Embryonic facial prominence (tissue), 1 donor: ENCODE measurements around the gene AFAP1.

Source experiments
- DNase-seq: peaks from one replicate; pipeline ENCODE4 v3.0.0-alpha.2; 2016; ENCODE audit errors: extremely low spot score

Gene AFAP1

GRCh38 chr4:7819446-7819845 is 120.2 kb downstream of the AFAP1 start:
- DNase-seq: no peak

GRCh38 chr4:7818399-7818911 is 121.2 kb downstream of the AFAP1 start:
- DNase-seq: no peak

GRCh38 chr4:7817877-7818398 is 121.7 kb downstream of the AFAP1 start:
- DNase-seq: no peak

- DNase-seq: no peak
These were observed 122.9 kb downstream of the AFAP1 start for GRCh38 chr4:7816771-7817170.

- no peak for DNase-seq
These were observed 123.7 kb downstream of the AFAP1 start for GRCh38 chr4:7815981-7816380.

GRCh38 chr4:7815562-7815961 is 124.1 kb downstream of the AFAP1 start:
- DNase-seq: no peak

GRCh38 chr4:7814451-7814850 is 125.2 kb downstream of the AFAP1 start:
- no peak for DNase-seq

GRCh38 chr4:7813674-7814073 is 126.0 kb downstream of the AFAP1 start:
- DNase-seq: no peak

- DNase-seq: no peak
These were observed 126.7 kb downstream of the AFAP1 start for GRCh38 chr4:7812921-7813320.

GRCh38 chr4:7812231-7812857 is 127.3 kb downstream of the AFAP1 start:
- DNase-seq: no peak

- no peak for DNase-seq
These were observed 128.0 kb downstream of the AFAP1 start for GRCh38 chr4:7811536-7812191.

GRCh38 chr4:7810783-7811535 is 128.7 kb downstream of the AFAP1 start:
- DNase-seq: no peak

GRCh38 chr4:7808752-7809151 is 130.9 kb downstream of the AFAP1 start:
- no peak for DNase-seq

GRCh38 chr4:7808181-7808580 is 131.5 kb downstream of the AFAP1 start:
- no peak for DNase-seq

GRCh38 chr4:7807351-7807921 is 132.2 kb downstream of the AFAP1 start:
- DNase-seq: no peak

GRCh38 chr4:7806338-7807090 is 133.1 kb downstream of the AFAP1 start:
- DNase-seq: no peak

- no peak for DNase-seq
These were observed 133.9 kb downstream of the AFAP1 start for GRCh38 chr4:7805533-7806337.

- no peak for DNase-seq
These were observed 134.8 kb downstream of the AFAP1 start for GRCh38 chr4:7804756-7805385.

GRCh38 chr4:7803992-7804755 is 135.5 kb downstream of the AFAP1 start:
- DNase-seq: no peak
